Astrocyte of the spinal cord (primary cell): Measurements from ENCODE around the gene SPDEF.

ENCODE experiments used
- DNase-seq: peaks from one replicate; pipeline ENCODE4 v3.0.0; 2011; ENCODE audit warnings: low read depth, low spot score
- H3K4me3 ChIP-seq: 2 replicates; pipeline ENCODE4 v1.5.1; 2011; ENCODE audit warnings: low read depth, mild to moderate bottlenecking, low read length, moderate library complexity
- CTCF ChIP-seq: IDR thresholded peaks from 2 replicates; pipeline ENCODE4 v1.5.1; 2012; ENCODE audit warnings: low read depth, mild to moderate bottlenecking, low read length, inconsistent platforms
- in situ Hi-C: cut with HindIII; loops from 2 replicates; pipeline ENCODE4 v1.10.0; 2017; ENCODE audit warnings: low sequenced_read_pairs

Gene SPDEF

GRCh38 chr6:34559651-34560365 lies 3.7 kb upstream of the SPDEF start:
- DNase-seq, result no peak
- in situ Hi-C loops, result no loop called here

DNA sequence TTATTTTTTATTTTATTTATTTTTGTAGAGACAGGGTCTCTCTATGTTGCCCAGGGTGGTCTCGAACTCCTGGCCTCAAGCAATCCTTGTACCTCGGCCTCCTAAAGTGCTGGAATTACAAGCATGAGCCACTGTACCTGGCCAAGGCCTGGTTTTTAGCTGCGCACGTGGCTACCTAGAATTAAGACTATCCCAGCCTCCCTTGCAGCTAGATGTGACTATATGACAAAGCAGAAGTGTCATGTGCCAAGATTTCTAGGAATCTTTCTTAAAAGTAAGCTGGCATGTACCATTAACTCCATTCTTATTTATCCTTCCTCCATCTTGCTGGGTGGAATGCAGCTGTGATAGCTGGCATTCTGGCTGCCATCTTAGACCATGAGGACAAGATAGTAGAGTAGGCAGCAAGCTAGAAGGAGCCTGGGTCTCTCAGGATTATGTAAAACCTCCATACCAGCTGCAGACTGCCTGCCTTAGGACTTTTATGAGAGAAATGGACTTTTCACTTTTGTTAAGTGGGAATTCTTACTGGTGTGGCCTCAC lies 2.1 kb upstream of the SPDEF start:
- H3K4me3 ChIP-seq, result no peak overlapping the region
- no peak for DNase-seq
- in situ Hi-C loops, result no loop called here
- TF ChIP-seq CTCF, result no peak

More at GRCh38 chr6:34559651-34560365, 3.7 kb upstream of the SPDEF start:
- no peak overlapping the region for H3K4me3 ChIP-seq
- no peak for TF ChIP-seq CTCF

GRCh38 chr6:34557228-34557627 lies 1.1 kb upstream of the SPDEF start:
- H3K4me3 ChIP-seq, result no peak overlapping the region
- in situ Hi-C loops, result no loop called here
- DNase-seq, result no peak
- no peak for TF ChIP-seq CTCF

GRCh38 chr6:34556493-34556892 lies 364 bp upstream of the SPDEF start:
- DNase-seq, result no peak
- in situ Hi-C loops, result no loop called here
- H3K4me3 ChIP-seq, result no peak overlapping the region
- TF ChIP-seq CTCF, result no peak

DNA sequence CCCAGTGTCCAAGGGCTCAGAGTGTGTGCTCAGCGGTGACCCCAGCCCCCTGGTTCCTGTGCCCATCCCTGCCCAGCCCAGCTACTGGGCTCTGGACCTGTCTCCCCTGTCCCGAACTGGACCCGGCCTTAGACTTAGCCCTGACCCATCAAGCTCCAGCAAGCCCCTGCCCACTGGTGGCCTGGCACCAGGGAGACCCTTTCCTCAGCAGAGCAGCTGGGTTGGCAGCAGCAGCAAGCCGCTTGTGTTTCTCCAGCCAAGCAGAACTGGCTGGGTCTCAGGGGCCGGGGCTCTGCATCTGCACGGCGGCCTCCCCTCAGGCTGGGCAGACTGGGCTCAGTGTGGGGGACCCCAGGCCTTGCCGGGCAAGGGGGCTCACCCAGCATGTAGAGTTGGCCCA lies 801 bp downstream of the SPDEF start:
- in situ Hi-C loops, result no loop called here
- no peak for DNase-seq
- H3K4me3 ChIP-seq, result no peak overlapping the region
- TF ChIP-seq CTCF, result no peak

- TF ChIP-seq CTCF, result no peak
- in situ Hi-C loops, result no loop called here
- no peak for DNase-seq
- no peak overlapping the region for H3K4me3 ChIP-seq
Measured at GRCh38 chr6:34555007-34555322, 1.2 kb downstream of the SPDEF start.
